Measurements from ENCODE around the gene PCDHGA9. TPM values are rescaled to one million over a fixed set of nuclear protein-coding genes. Genes with fewer than 3 reads are reported as not detected.
"Not testable (repeated sequence)": the region's sequence is repeated elsewhere in the genome, so short reads cannot be mapped to it uniquely, and the experiment has no call there.

Gene PCDHGA9
- total RNA-seq, 1 donor from 2014 or later: 11.1 TPM

- no peak for DNase-seq (ENCODE audit: low spot score)
These were observed 19.2 kb upstream of the PCDHGA9 start for GRCh38 chr5:141383345-141383744.

GRCh38 chr5:141384471-141385267 is 17.9 kb upstream of the PCDHGA9 start:
- no peak for DNase-seq (ENCODE audit: low spot score)

- DNase-seq (ENCODE audit: low spot score): peak; percentile 6
These were observed 14.8 kb upstream of the PCDHGA9 start, which contains the start of gene PCDHGB4 for GRCh38 chr5:141387557-141388311. Gene PCDHGB4, plus strand, starts transcription at chr5:141387698. Its CDS starts 187 bp downstream, at chr5:141387885.

DNA sequence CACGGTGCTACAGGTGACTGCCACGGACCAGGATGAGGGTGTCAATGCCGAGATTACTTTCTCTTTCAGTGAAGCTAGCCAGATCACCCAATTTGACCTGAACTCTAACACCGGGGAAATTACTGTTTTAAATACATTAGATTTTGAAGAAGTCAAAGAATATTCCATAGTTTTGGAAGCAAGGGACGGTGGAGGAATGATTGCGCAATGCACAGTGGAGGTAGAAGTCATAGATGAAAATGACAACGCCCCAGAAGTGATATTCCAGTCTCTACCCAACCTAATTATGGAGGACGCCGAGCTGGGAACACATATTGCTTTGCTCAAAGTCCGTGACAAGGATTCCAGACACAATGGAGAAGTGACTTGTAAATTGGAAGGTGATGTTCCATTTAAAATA is 13.9 kb upstream of the PCDHGA9 start:
- no peak for DNase-seq (ENCODE audit: low spot score)

- no peak for DNase-seq (ENCODE audit: low spot score)
These were observed 13.2 kb upstream of the PCDHGA9 start for GRCh38 chr5:141389153-141390042.

GRCh38 chr5:141392429-141393198 is 10.0 kb upstream of the PCDHGA9 start, which contains the start of gene PCDHGA8:
Gene PCDHGA8, plus strand, starts transcription at chr5:141392633. Its CDS starts 181 bp downstream, at chr5:141392814.
- no peak for DNase-seq (ENCODE audit: low spot score)

DNA sequence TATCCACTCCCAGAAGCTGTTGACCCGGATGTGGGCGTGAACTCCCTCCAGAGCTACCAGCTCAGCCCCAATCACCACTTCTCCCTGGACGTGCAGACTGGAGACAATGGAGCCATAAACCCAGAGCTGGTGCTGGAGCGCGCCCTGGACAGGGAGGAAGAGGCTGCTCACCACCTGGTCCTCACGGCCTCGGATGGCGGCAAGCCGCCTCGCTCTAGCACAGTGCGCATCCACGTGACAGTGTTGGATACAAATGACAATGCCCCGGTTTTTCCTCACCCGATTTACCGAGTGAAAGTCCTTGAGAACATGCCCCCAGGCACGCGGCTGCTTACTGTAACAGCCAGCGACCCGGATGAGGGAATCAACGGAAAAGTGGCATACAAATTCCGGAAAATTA is 9.3 kb upstream of the PCDHGA9 start:
- DNase-seq (ENCODE audit: low spot score): no peak

DNA sequence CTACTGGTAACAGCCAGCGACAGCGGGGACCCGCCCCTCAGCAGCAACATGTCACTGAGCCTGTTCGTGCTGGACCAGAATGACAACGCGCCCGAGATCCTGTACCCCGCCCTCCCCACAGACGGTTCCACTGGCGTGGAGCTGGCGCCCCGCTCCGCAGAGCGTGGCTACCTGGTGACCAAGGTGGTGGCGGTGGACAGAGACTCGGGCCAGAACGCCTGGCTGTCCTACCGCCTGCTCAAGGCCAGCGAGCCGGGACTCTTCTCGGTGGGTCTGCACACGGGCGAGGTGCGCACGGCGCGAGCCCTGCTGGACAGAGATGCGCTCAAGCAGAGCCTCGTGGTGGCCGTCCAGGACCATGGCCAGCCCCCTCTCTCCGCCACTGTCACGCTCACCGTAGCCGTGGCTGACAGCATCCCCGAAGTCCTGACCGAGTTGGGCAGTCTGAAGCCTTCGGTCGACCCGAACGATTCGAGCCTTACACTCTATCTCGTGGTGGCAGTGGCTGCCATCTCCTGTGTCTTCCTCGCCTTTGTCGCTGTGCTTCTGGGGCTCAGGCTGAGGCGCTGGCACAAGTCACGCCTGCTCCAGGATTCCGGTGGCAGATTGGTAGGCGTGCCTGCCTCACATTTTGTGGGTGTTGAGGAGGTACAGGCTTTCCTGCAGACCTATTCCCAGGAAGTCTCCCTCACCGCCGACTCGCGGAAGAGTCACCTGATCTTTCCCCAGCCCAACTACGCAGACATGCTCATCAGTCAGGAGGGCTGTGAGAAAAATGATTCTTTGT is 8.0 kb upstream of the PCDHGA9 start:
- not testable (repeated sequence) for DNase-seq (ENCODE audit: low spot score)

DNA sequence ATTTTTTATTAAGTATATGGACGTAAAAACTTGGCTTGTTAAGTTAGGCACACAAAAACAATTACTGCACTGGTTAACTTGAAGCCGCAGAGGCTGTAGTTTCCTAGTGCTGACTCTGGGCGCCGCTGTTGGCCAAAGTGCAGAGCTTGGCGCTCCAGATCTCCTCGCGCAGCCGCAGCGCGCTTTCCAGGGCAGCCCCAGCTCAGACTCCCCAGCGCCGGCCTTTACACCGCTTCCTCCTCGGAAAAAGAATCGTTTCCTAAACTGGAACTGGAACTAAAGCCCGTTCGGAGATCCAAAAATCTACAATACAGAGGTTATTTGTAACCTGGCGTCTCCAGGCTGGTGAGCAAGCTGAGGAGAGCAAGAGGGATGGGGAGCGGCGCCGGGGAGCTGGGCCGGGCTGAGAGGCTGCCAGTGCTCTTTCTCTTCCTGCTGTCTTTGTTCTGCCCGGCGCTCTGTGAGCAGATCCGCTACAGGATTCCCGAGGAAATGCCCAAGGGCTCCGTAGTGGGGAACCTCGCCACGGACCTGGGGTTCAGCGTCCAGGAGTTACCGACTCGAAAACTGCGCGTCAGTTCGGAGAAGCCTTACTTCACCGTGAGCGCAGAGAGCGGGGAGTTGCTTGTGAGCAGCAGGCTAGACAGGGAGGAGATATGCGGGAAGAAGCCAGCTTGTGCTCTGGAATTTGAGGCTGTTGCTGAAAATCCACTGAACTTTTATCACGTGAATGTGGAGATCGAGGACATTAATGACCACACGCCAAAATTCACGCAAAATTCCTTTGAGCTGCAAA is 4.6 kb upstream of the PCDHGA9 start, which contains the start of gene PCDHGB5:
TSS of gene PCDHGB5 (plus strand) at position 192 of the 796 bp plus-strand sequence. CDS start at position 373, 181 bp downstream.
- peak; percentile 21 for DNase-seq (ENCODE audit: low spot score)

DNA sequence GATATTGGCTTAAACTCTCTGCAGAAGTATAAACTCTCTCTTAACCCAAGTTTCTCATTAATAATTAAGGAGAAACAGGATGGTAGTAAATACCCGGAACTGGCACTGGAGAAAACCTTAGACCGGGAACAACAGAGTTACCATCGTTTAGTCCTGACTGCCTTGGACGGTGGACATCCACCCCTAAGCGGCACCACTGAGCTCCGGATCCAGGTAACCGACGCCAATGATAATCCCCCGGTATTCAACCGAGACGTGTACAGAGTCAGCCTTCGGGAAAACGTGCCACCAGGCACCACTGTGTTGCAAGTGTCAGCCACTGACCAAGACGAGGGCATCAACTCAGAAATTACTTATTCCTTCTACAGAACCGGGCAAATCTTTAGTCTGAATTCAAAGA is 4.0 kb upstream of the PCDHGA9 start:
- DNase-seq (ENCODE audit: low spot score): no peak

- no peak for DNase-seq (ENCODE audit: low spot score)
These were observed 2.9 kb upstream of the PCDHGA9 start for GRCh38 chr5:141399555-141400258.

GRCh38 chr5:141403387-141403786 is 809 bp downstream of the PCDHGA9 start:
- DNase-seq (ENCODE audit: low spot score): no peak

GRCh38 chr5:141407790-141408505 is 5.4 kb downstream of the PCDHGA9 start, which contains the start of gene PCDHGB6:
Gene PCDHGB6, plus strand, starts transcription at chr5:141408021. Its CDS starts 182 bp downstream, at chr5:141408203.
- DNase-seq (ENCODE audit: low spot score): peak; percentile 34

DNA sequence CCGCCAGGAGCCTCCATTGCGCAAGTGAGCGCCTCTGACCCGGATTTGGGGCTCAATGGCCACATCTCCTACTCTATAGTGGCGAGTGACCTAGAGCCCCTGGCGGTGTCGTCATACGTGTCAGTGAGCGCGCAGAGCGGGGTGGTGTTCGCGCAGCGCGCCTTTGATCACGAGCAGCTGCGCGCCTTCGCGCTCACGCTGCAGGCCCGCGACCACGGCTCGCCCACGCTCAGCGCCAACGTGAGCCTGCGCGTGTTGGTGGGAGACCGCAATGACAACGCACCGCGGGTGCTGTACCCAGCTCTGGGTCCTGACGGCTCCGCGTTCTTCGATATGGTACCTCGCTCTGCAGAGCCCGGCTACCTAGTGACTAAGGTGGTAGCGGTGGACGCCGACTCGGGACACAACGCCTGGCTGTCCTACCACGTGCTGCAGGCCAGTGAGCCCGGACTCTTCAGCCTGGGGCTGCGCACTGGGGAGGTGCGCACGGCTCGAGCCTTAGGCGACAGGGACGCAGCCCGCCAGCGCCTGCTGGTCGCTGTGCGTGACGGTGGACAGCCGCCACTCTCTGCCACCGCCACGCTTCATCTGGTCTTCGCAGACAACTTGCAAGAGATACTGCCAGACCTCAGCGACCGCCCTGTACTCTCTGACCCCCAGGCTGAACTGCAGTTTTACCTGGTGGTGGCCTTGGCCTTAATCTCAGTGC is 7.2 kb downstream of the PCDHGA9 start:
- no peak for DNase-seq (ENCODE audit: low spot score)

GRCh38 chr5:141411575-141411974 is 9.0 kb downstream of the PCDHGA9 start:
- no peak for DNase-seq (ENCODE audit: low spot score)

GRCh38 chr5:141412854-141413539 is 10.4 kb downstream of the PCDHGA9 start, which contains the start of gene PCDHGA10:
Gene PCDHGA10, plus strand, starts transcription at chr5:141412987. Its CDS starts 189 bp downstream, at chr5:141413176.
- peak; percentile 44 for DNase-seq (ENCODE audit: low spot score)

All from umbilical cord (tissue), 2 donors.